ENCODE results near the gene RPP25. TPM values are rescaled to one million over a fixed set of nuclear protein-coding genes. Genes with fewer than 3 reads are reported as not detected.
A peak's percentile ranks its signal among the peaks of the same experiment; 100 is the strongest.

The RPP25 gene
- polyA plus RNA-seq, 1 donor (not counting 4 experiments of a cell fraction or from before 2014, with no cell fraction given): 0.60 TPM

DNA sequence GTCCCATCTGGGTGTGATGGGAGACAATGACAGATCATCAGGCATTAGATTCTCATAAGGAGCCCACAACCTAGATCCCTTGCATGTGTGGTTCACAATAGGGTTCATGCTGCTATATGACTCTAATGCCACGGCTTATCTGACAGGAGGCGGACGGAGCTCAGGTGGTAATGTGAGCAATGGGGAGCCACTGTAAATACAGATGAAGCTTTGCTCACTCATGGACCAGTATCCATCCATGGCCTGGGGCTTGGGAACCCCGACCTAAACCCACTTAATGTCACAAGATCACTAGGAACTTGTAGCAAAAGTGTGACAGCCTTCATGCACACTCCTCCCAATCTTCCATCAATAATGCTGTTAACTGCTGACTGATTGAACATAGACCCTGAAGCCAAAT is 47.9 kb downstream of the RPP25 start:
- Histone ChIP-seq H3K4me2 (ENCODE audit: control insufficient read depth, extremely low read depth, insufficient read depth, low read depth, low read length) (no peak overlapping the region), H3K79me2 (ENCODE audit: control insufficient read depth, insufficient read depth, low read length) (peaks cover 22% of the 10 kb centered on the region), H4K20me1 (ENCODE audit: control insufficient read depth, extremely low read depth, insufficient read depth, low read length) (no peaks in the 10 kb centered on the region), H3K27me3 (ENCODE audit: control insufficient read depth, extremely low read depth, insufficient read depth, low read length) (no peaks in the 10 kb centered on the region), H2AFZ (ENCODE audit: control insufficient read depth, low read length) (no peak overlapping the region), H3K9ac (ENCODE audit: control insufficient read depth, extremely low read depth, insufficient read depth, low read length) (no peak overlapping the region), H3K27ac (ENCODE audit: control insufficient read depth, insufficient read depth, low read length) (no peak overlapping the region), H3K4me3 (ENCODE audit: control insufficient read depth in 2 of 3, extremely low read depth in 1 of 3, insufficient read depth in 2 of 3, low read depth in 1 of 3, low read length in 3 of 3) (no peak overlapping the region), H3K9me1 (ENCODE audit: control insufficient read depth, extremely low read depth, insufficient read depth, low read length) (peaks cover 5% of the 10 kb centered on the region), H3K9me3 (ENCODE audit: control insufficient read depth, low read depth, low read length) (no peaks in the 10 kb centered on the region), H3K36me3 (ENCODE audit: control insufficient read depth in 2 of 2, extremely low read depth in 1 of 2, insufficient read depth in 2 of 2, low read length in 2 of 2) (peaks cover 18 to 31% of the 10 kb centered on the region in 2 experiments), H3K4me1 (ENCODE audit: control insufficient read depth, extremely low read depth, insufficient read depth, low read length) (peaks cover 10% of the 10 kb centered on the region)
- TF ChIP-seq EZH2 (IDR thresholded peaks at IDR 0.05; ENCODE audit: low read length) (no peak), CTCF (optimal IDR thresholded peaks at IDR 0.05 in 1 of 3, IDR thresholded peaks at IDR 0.05 in 1 of 3, conservative IDR thresholded peaks at IDR 0.05 in 1 of 3; ENCODE audit: extremely low read depth in 1 of 3, insufficient read depth in 2 of 3, low read length in 3 of 3) (no peak)
- dilution Hi-C loops (cut with MboI; ENCODE audit: extremely low pct_ligation_motif_present, low sequenced_read_pairs): no loop called here
- DNase-seq (ENCODE audit: low read depth, low spot score) (no peak), FAIRE-seq (no peak)

- no peak for FAIRE-seq
- DNase-seq (ENCODE audit: low read depth, low spot score): no peak
- H3K27me3 ChIP-seq (ENCODE audit: control insufficient read depth, extremely low read depth, insufficient read depth, low read length): no peaks in the 10 kb centered on the region
- H3K4me3 ChIP-seq (ENCODE audit: control insufficient read depth in 2 of 3, extremely low read depth in 1 of 3, insufficient read depth in 2 of 3, low read depth in 1 of 3, low read length in 3 of 3): peak overlapping the region; percentile 70 to 85 (median 81)
- H4K20me1 ChIP-seq (ENCODE audit: control insufficient read depth, extremely low read depth, insufficient read depth, low read length): no peaks in the 10 kb centered on the region
- peaks cover 10% of the 10 kb centered on the region for H3K4me1 ChIP-seq (ENCODE audit: control insufficient read depth, extremely low read depth, insufficient read depth, low read length)
- peak overlapping the region; percentile 84 for H3K9ac ChIP-seq (ENCODE audit: control insufficient read depth, extremely low read depth, insufficient read depth, low read length)
- peaks cover 22% of the 10 kb centered on the region for H3K79me2 ChIP-seq (ENCODE audit: control insufficient read depth, insufficient read depth, low read length)
- H3K36me3 ChIP-seq (ENCODE audit: control insufficient read depth in 2 of 2, extremely low read depth in 1 of 2, insufficient read depth in 2 of 2, low read length in 2 of 2): peaks cover 23 to 32% of the 10 kb centered on the region in 2 experiments
- H3K9me3 ChIP-seq (ENCODE audit: control insufficient read depth, low read depth, low read length): no peaks in the 10 kb centered on the region
- H3K4me2 ChIP-seq (ENCODE audit: control insufficient read depth, extremely low read depth, insufficient read depth, low read depth, low read length): peak overlapping the region; percentile 94
- peak overlapping the region; percentile 98 for H2AFZ ChIP-seq (ENCODE audit: control insufficient read depth, low read length)
- H3K9me1 ChIP-seq (ENCODE audit: control insufficient read depth, extremely low read depth, insufficient read depth, low read length): peaks cover 5% of the 10 kb centered on the region
- H3K27ac ChIP-seq (ENCODE audit: control insufficient read depth, insufficient read depth, low read length): peak overlapping the region; percentile 60
- TF ChIP-seq CTCF (optimal IDR thresholded peaks at IDR 0.05 in 1 of 3, IDR thresholded peaks at IDR 0.05 in 1 of 3, conservative IDR thresholded peaks at IDR 0.05 in 1 of 3; ENCODE audit: extremely low read depth in 1 of 3, insufficient read depth in 2 of 3, low read length in 3 of 3): no peak
- no peak for TF ChIP-seq EZH2 (IDR thresholded peaks at IDR 0.05; ENCODE audit: low read length)
- dilution Hi-C loops (cut with MboI; ENCODE audit: extremely low pct_ligation_motif_present, low sequenced_read_pairs): no loop called here
Observed at GRCh38 chr15:74907163-74907870, 49.3 kb downstream of the RPP25 start.

Measured in keratinocyte (primary cell).